ENCODE results near the gene MYH9.

The MYH9 gene

GRCh38 chr22:36237462-36238372, 150.1 kb downstream of the MYH9 start:
- H3K4me2 ChIP-seq (ENCODE audit: low read length) = peak overlapping the region; percentile 97
- H3K9me3 ChIP-seq (ENCODE audit: low read length) = no peaks in the 10 kb centered on the region
- H3K36me3 ChIP-seq (ENCODE audit: insufficient read depth, low read length) = peaks cover 28% of the 10 kb centered on the region
- H3K9ac ChIP-seq (ENCODE audit: low read length) = peak overlapping the region; percentile 97
- H3K4me1 ChIP-seq (ENCODE audit: insufficient read depth, low read length, severe bottlenecking) = peaks cover 34% of the 10 kb centered on the region
- H3K27ac ChIP-seq (ENCODE audit: low read depth, low read length, poor library complexity, severe bottlenecking) = peak overlapping the region; percentile 83
- no peak overlapping the region for H2AFZ ChIP-seq (ENCODE audit: low read length)
- no peaks in the 10 kb centered on the region for H4K20me1 ChIP-seq (ENCODE audit: insufficient read depth, low read length)
- H3K79me2 ChIP-seq (ENCODE audit: insufficient read depth, low read length) = peaks cover 12% of the 10 kb centered on the region; the same call in 1 of the 2 replicates
- H3K4me3 ChIP-seq (ENCODE audit: low read depth, low read length, poor library complexity, severe bottlenecking) = peak overlapping the region; percentile 98
- no peaks in the 10 kb centered on the region for H3K9me2 ChIP-seq (ENCODE audit: low read depth, low read length)
- no peaks in the 10 kb centered on the region for H3F3A ChIP-seq (ENCODE audit: insufficient read depth, low read length)
- TF ChIP-seq EZH2 (IDR thresholded peaks at IDR 0.05; ENCODE audit: borderline replicate concordance, low read length) = no peak
- TF ChIP-seq CTCF (IDR thresholded peaks at IDR 0.05; ENCODE audit: low read length) = no peak
- H3K27me3 ChIP-seq (ENCODE audit: insufficient read depth, low read length) = no peaks in the 10 kb centered on the region

- Histone ChIP-seq H3K27ac (ENCODE audit: low read depth, low read length, poor library complexity, severe bottlenecking) (no peak overlapping the region), H3K4me3 (ENCODE audit: low read depth, low read length, poor library complexity, severe bottlenecking) (peak overlapping the region; percentile 98), H3K4me1 (ENCODE audit: insufficient read depth, low read length, severe bottlenecking) (peaks cover 35% of the 10 kb centered on the region), H3K36me3 (ENCODE audit: insufficient read depth, low read length) (peaks cover 39% of the 10 kb centered on the region), H3K9me3 (ENCODE audit: low read length) (no peaks in the 10 kb centered on the region), H3F3A (ENCODE audit: insufficient read depth, low read length) (no peaks in the 10 kb centered on the region), H3K4me2 (ENCODE audit: low read length) (peak overlapping the region; percentile 97; the same call in 1 of the 2 replicates), H3K79me2 (ENCODE audit: insufficient read depth, low read length) (peaks cover 12% of the 10 kb centered on the region; the same call in 1 of the 2 replicates), H2AFZ (ENCODE audit: low read length) (no peak overlapping the region), H4K20me1 (ENCODE audit: insufficient read depth, low read length) (no peaks in the 10 kb centered on the region), H3K9ac (ENCODE audit: low read length) (peak overlapping the region; percentile 97; the same call in 1 of the 2 replicates), H3K27me3 (ENCODE audit: insufficient read depth, low read length) (no peaks in the 10 kb centered on the region), H3K9me2 (ENCODE audit: low read depth, low read length) (no peaks in the 10 kb centered on the region)
- TF ChIP-seq EZH2 (IDR thresholded peaks at IDR 0.05; ENCODE audit: borderline replicate concordance, low read length) (no peak), CTCF (IDR thresholded peaks at IDR 0.05; ENCODE audit: low read length) (no peak)
Measured at GRCh38 chr22:36236388-36237319, 151.1 kb downstream of the MYH9 start.

GRCh38 chr22:36235585-36235984, 152.2 kb downstream of the MYH9 start:
- no peak overlapping the region for H3K27ac ChIP-seq (ENCODE audit: low read depth, low read length, poor library complexity, severe bottlenecking)
- H3K4me3 ChIP-seq (ENCODE audit: low read depth, low read length, poor library complexity, severe bottlenecking) = no peak overlapping the region
- peaks cover 49% of the 10 kb centered on the region for H3K36me3 ChIP-seq (ENCODE audit: insufficient read depth, low read length)
- no peaks in the 10 kb centered on the region for H3K9me2 ChIP-seq (ENCODE audit: low read depth, low read length)
- H3K4me1 ChIP-seq (ENCODE audit: insufficient read depth, low read length, severe bottlenecking) = peaks cover 35% of the 10 kb centered on the region
- H3K9ac ChIP-seq (ENCODE audit: low read length) = no peak overlapping the region
- H3K9me3 ChIP-seq (ENCODE audit: low read length) = no peaks in the 10 kb centered on the region
- H3K4me2 ChIP-seq (ENCODE audit: low read length) = no peak overlapping the region
- H3K27me3 ChIP-seq (ENCODE audit: insufficient read depth, low read length) = no peaks in the 10 kb centered on the region
- TF ChIP-seq EZH2 (IDR thresholded peaks at IDR 0.05; ENCODE audit: borderline replicate concordance, low read length) = no peak
- TF ChIP-seq CTCF (IDR thresholded peaks at IDR 0.05; ENCODE audit: low read length) = no peak
- H3K79me2 ChIP-seq (ENCODE audit: insufficient read depth, low read length) = peaks cover 12% of the 10 kb centered on the region; the same call in 1 of the 2 replicates
- H3F3A ChIP-seq (ENCODE audit: insufficient read depth, low read length) = no peaks in the 10 kb centered on the region
- no peak overlapping the region for H2AFZ ChIP-seq (ENCODE audit: low read length)
- H4K20me1 ChIP-seq (ENCODE audit: insufficient read depth, low read length) = no peaks in the 10 kb centered on the region

Data from OCI-LY1 (cell line).